ENCODE measurements around the gene BLOC1S3.
"Not testable (repeated sequence)": the region's sequence is repeated elsewhere in the genome, so short reads cannot be mapped to it uniquely, and the experiment has no call there.

BLOC1S3 gene

DNA sequence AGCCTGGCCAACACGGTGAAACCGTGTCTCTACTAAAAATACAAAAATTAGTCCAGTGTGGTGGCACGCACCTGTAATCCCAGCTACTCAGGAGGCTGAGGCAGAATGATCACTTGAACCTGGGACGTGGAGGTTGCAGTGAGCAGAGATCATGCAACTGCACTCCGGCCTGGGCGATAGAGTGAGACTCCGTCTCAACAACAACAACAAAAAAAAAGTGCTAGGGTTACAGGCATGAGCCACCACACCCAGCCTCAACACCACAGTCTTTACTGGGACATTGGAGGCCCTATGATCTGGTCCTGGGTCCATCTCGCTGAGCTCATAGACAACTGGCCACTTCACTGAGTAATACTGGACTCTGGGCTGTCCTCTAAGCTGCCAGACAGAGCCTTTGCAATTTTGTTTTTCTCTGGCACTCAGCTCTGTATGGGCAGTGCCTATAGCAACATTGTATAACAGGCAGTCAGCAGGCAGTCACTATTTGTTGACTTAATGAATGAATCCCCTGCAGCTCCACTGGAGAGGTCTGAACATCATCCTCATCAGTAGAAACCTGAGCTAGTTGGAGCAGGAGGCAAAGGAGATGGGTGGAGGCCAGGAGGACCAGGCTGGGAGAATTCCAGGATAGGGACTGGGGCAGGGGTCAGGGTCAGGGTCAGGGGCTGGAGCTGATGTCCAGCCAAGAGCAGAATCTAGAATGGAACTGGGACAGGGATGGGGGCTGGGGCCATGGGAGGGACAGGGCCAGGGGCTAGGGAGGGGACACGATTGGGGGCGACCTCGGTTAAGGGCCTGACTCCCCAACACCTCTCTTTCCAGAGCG lies 8.1 kb downstream of the BLOC1S3 start:
- DNase-seq = no peak

DNA sequence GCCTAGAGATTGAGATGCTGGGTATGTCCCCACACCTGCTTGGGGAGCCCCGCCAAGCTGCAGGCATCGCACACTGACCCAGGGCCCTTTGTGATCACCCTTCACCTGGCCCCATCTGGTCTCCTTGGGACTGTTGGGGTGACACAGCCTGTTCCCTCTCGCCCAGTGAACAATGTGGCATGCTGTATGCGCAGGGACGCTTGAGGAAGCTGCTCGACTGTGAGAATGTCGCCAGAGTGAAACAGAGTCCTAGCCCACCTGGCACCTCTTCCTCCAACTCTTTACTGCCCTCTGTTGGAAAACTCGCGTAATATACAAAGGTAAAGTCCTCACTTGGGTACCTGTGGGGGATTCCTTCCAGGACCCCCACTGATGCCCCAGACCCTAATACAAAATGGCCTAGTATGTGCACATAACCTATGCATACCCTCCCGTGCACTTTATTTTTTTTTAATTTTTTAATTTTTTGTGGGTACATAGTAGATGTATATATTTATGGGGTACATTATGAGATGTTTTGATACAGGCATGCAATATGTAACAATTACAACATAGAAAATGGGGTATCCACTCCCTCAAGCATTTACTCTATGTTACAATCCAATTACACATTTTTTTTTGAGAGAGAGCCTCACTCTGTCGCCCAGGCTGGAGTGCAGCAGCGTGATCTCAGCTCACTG lies 9.0 kb downstream of the BLOC1S3 start:
- DNase-seq = peak; percentile 26

DNA sequence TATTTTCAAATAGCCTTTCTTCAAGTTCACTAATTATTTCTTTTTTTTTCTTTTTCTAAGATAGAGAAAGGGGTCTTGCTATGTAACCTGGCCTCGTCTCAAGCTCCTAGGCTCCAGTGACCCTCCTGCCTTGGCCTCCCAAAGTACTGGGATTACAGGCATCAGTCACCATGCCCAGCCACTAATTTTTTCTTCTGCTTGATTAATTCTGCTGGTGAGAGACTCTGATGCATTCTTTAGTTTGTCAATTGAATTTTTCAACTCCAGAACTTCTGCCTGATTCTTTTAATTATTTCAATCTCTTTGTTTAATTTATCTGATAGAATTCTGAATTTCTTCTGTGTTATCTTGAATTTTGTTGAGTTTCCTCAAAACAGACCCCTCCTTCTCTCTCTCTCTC lies 11.4 kb downstream of the BLOC1S3 start:
- DNase-seq = no peak

DNA sequence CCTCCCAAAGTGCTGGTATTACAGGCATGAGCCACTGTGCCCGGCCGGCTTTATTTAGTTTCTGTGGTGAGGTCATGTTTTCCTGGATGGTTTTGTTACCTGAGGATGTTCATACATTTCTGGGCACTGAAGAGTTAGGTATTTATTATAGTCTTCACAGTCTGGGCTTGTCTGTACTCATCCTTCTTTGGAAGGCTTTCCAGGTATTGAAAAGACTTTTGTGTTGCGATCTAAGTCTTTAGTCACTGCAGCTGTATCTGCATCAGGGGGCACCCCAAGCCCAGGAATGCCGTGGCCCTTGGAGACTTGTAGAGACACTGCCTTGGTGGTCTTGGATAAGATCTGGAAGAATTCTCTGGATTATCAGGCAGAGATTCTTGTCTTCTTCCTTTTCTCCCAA lies 12.8 kb downstream of the BLOC1S3 start:
- no peak for DNase-seq

DNA sequence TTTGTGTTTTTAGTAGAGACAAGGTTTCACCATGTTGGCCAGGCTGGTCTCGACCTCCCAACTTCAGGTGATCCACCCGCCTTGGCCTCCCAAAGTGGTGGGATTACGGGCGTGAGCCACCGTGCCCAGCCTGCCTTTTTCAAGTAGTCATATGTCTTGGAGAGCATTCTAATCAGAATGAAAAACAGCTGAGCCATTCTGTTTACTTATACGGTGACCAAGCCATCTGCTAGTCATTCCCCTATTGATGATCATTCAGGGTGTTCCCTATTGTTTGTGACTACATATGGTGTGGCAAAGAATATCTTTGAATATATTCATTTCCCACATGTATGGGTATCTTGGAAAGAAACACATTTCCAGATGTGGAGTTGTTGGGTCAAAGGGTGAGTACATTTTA lies 17.2 kb downstream of the BLOC1S3 start:
- DNase-seq = no peak

DNA sequence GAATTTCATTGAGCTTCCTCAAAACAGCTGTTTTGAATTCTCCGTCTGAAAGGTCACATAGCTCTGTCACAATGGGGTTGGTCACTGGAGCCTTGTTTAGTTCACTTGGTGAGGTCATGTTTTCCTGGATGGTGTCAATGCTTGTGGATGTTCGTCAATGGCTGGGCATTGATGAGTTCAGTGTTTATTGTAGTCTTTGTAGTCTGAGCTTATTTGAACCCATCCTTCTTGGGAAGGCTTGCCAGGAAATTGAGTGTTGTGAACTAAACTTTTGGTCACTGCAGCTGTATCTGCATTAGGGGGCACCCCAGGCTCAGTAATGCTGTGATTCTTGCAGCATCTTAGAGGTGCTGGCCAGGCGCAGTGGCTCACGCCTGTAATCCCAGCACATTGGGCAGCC lies 22.0 kb downstream of the BLOC1S3 start:
- DNase-seq = no peak

DNA sequence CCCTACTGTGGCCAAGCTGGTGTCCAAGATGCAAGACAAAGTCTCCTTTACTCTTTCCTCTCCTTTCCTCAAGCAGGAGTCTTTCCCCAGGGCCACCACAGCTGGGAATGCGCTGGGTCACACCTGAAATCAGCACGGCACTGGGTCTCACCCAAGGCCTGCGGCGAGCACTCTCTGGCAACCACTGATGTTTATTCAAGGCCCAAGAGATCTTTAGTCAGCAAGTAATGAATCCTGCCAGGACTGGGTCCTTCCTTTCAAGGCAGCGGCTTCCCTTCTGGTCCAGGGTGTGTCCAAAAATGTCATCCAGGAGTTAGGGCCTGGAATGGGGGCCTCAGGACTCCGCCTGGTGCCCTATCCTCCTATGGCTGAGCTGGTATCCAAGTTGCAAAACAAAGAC lies 24.1 kb downstream of the BLOC1S3 start:
- DNase-seq = no peak

DNA sequence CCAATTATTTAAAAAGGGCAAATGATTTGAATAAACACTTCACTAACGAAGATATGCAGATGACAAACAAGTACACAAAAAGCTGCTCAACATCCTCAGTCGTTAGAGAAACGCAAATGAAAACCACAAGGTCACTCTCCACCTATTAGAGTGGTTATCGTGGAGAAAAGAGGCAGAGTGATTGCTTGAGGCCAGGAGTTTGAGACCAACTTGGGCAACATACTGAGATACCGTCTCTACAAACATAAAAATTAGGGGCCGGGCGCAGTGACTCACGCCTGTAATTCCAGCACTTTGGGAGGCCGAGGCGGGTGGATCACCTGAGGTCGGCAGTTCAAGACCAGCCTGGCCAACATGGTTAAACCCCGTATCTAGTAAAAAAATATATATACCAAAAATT lies 27.2 kb downstream of the BLOC1S3 start:
- no peak for DNase-seq

DNA sequence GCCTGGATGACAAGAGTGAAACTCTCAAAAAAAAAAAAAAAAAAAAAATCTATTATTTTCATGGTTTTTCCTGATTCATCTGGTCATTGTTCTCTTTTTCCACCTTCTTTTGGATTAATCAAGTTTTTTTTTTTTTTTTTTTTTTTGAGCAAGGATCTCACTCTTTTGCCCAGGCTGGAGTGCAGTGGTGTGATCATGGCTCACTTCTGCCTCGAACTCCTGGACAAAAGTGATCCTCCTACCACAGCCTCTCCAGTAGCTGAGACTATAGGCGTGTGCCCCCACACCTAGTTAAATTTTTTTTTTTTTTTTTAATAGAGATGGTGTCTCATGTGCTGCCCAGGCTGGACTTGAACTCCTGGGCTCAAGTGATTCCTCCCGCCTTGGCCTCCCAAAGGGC lies 27.7 kb downstream of the BLOC1S3 start:
- no peak for DNase-seq

DNA sequence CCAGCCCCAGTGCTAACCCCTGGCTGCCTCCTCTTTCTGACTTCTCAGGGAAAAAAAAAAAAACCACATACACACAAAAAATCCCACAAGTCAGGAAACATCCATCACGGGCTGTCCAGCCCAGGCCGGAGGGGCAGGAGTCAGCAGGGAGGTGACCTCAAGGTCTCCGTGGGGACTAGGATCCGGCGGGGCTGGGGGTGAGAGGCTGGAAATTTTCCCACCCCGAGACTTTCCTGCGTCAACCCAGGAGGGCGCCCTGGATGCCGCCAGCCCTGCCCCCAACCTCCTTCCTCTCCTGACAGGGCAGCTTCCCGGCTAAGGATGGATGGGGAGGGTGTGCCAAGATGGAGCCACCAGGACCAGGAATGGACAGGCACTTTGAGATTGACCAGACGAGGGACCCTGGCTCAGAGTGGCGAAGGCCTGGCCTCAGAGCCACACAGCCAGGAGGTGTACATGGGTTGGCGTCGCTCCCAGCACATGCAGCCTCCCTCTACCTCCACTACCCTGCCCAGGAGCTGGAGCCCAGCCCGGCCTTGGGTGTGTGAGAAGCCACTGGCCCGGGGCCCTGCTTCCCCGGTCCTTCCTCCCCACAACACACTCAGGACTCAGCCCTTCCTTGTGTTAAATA lies 33.3 kb downstream of the BLOC1S3 start:
- DNase-seq = no peak

DNA sequence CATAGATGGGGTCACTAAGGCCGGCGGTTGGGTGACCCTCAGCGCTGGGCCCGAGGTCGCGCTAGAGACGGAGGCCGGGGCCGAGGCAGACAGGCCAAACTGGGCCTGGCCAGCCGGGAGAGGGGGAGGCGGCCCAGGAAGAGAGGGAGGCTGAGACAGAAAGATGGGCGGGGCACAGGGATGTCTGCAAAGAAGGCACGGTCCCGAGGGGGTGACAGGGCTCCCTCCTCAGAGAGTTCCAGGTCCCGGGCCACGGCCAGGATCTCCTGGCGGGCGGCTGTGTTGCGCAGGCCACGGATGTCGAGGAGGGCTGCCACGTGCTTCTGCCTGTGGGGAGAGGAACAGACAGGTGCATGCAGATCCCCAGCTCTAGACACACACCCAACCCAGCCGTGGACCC lies 34.4 kb downstream of the BLOC1S3 start:
- no peak for DNase-seq

DNA sequence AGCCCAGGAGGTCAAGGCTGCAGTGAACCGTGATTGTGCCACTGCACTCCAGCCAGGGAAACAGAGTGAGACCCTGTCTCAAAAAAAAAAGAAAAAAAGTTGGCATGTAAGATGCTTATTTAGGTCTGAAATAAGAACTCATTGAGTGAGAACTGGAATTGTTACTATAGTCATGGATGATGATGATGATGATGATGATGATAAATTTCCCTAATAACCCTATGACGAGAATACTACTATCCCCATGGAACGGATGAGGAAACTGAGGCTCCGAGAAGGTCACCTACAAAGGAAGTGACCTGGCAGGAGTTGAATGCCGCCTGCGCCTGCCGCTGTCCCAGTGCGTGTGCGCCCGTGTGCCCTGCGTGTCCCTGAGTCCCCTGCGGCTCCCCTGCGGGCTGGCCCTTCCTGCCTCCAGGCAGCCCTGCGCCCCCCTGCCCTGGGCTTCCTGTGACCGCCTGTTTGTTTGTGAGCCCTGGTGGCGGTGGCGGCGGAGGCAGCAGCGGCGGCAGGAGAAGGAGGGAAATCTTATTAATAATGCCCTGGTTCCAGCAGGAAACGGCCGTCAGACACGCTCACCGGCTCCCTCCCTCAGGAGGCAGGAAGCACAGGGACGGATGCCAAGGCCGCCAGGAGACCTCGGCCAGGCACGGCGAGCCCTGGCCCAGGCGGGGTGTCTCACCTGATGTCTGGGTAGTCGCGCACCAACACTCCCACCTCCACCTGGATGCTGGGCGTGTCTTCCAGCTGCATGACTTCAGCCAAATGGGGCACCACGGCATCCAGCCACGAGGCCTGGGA lies 37.0 kb downstream of the BLOC1S3 start:
- DNase-seq = no peak

DNA sequence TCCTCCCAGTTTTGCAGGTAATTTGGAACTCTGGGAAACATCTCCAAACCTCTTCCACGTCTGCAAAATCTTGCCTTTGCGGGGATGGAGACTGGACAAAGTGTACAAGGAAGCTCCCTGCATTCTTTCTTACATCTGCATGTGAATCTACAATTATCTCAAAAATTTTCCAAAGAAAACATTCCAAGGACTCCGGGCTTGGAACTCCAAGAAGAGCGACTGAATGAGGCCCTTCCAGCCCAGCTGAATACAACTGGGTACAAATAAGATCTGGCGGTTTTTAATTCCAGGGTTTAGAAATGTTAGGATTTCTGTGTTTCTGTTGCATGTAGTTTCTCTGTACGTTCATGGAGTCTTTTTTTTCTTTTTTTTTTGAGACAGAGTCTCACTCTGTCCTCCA lies 38.1 kb downstream of the BLOC1S3 start:
- DNase-seq = no peak

DNA sequence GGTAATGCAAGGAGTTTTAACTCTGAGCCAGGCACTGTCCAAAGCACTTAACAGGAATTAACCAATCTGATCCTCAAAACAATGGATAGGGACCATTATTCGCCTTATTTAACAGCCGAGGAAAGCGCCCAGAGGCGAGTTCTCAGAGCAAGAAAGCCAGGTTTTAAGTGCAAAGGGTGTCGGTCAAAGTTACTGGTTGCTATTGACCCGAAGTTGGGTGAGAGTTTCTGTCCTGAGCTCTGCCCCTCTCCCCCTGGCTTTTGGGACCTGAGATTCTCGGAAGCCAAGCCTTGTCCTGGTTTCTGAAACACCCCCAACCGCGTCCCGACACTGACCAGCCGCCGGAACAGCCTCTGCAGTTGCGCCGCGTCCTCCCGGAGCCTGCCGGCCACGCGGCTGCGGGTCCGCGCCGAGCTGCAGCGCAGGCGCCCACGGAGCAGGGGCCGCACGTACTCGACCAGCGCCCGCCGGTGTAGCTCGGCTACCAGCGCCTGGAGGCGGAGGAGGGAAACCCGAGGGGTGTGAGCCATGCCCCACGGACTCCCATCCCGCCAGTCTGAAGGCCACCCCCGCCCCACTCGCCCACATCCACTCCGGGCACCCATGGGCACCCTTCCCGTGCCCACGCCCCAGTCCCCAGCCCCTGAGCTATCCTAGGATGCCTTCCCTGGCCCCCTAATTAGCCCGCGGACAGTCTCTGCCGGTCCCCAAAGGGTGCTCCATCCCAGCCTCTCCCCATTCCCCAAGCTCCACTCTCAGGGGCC lies 38.8 kb downstream of the BLOC1S3 start:
- DNase-seq = no peak

DNA sequence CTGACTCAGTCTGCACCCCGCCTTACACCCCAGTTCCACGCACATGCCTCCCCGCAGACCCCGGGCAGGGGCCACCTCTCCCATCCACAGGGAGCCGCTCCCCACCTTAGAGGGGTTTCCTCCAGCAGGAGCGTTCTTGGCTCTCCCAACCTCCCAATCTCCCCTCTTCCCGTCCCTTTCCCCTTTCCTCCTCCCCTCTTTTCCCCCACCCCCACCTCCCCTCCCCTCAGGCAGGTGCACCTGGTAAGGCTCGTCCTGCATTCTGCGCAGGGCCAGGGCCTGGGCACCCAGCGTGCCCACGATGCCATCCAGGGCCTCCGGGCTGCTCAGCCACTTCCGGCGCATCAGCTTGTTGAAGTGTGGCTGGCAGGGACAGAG lies 39.4 kb downstream of the BLOC1S3 start:
- no peak for DNase-seq

DNA sequence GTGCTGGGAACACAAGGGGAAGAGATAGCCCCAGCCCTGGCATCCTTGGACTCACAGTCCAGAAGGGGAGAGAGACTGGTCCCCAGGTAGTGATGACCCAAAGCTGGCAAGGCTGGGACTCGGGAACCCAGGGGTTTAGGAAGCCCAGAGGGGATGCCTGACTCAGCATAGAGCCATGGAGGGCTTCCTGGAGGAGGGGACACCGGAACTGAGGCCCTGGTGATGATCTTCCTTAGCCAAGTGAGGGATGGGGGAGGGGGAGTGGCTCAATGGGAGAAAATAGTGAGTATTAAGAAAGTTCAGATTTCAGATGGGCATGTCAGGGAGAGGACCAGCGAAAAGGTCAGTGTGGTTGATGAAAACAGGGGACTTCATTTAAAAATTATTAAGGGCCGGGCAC lies 39.8 kb downstream of the BLOC1S3 start:
- no peak for DNase-seq

DNA sequence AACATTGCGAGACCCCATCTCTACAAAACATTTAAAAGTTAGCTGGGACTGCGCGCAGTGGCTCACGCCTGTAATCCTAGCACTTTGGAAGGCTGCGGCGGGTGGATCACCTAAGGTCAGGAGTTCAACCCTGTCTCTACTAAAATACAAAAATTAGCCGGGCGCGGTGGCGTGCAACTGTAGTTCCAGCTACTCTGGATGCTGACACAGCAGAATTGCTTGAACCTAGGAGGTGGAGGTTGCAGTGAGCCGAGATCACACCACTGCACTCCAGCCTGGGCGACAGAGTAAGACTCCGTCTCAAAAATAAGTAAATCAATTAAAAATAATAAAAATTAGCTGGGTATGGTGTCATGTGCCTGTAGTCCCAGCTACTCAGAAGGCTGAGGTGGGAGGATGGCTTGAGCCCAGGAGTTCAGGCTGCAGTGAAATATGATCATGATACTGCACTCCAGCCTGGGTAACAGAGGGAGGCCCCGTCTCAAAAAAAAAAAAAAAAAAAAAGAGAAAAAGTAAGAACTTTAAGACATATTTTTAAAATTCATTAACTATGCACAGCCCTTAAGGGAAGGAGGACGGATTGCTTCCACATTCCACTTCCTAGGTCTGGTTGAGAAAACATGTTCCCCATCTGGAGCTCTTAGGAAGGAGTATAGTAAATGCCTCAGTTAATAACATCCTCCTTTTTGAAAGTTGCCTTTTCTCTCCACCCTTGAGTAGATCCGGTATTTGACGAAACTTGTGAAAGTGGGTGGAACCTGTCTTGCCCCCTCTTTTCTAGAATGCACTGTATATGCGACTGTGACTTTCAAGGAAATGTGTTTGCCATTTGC lies 40.5 kb downstream of the BLOC1S3 start:
- no peak for DNase-seq

DNA sequence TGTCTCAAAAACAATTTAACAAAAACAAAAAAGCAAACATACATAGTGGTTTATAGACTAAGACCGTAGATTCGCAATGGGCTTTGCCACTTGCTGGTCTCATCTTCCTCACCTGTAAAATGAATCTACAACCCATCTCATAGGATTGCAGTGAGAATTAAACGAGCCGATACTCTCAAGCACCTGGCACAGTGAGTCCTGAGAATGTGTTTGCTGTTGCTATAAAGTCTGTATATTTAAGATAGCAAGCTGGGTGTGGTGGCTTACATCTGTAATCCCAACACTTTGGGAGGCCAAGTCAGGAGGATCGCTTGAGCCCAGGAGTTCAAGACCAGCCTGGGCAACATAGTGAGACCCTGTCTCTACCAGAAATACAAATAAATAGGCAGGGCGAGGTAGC lies 44.1 kb downstream of the BLOC1S3 start:
- DNase-seq = no peak

DNA sequence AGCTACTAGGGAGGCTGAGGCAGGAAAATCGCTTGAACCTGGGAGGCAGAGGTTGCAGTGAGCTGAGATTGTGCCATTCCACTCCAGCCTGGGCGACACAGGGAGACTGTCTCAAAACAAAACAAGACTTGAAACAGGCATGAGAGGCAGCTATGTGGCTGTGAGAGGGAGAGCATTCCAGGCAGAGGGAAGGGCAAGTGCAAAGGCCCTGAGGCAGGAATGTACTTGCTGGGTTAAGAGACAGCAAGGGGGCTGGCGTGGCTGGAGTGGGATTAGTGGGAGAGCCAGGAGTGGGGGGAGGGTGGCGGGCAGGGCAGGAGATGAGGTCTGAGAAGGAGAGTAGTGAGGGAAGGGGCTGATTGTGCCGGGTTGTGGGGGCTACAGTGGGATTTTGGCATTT lies 45.3 kb downstream of the BLOC1S3 start:
- DNase-seq = no peak

DNA sequence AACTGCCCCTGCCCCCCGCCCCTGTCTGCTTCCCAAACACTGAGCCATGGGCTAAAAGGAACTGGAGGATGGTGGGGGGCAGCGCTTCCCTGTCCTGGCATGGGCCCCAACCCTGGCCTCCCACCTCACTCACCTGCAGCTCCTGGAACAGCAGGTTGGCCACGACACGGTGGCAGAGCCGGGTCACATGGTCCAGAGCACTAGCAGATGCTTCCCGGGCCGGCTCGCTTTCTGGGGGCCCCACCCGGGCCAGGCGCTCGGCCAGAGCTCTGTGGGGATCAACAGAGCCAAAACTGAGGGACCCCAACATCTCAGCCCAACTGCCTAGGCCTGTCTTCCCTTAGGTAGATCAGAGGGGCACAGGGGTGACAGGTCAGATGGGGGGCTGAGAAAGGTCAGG lies 46.1 kb downstream of the BLOC1S3 start:
- no peak for DNase-seq

DNA sequence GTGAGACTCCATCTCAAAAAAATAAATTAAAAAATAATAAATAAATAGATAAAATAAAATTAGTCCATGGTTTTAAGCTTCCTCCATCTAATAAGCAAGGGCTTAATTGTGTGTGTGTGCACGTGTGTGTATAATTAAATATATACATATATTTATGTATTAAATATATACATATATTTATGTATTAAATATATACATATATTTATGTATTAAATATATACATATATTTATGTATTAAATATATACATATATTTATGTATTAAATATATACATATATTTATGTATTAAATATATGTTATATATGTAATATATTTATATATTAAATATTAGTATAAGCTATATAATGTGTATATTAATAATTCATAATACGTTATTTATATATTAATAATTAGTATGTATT lies 50.5 kb downstream of the BLOC1S3 start:
- not testable (repeated sequence) for DNase-seq
